HEK293 (cell line): ENCODE results near the gene LRRC30.

Experiments
- GLI4 ChIP-seq: fragments of 450-650 bp; formaldehyde crosslinking; IDR thresholded peaks from 2 replicates; pipeline ENCODE4 v1.5.1; 2016; ENCODE audit warnings: missing biosample characterization, missing genetic modification characterization
- KLF16 ChIP-seq: fragments of 450-650 bp; formaldehyde crosslinking; IDR thresholded peaks from 2 replicates; pipeline ENCODE4 v1.5.1; 2017; ENCODE audit warnings: missing biosample characterization, missing genetic modification characterization
- TF ChIP-seq, protein P1 (sequence below): fragments of 450-650 bp; formaldehyde crosslinking; IDR thresholded peaks from 2 replicates; pipeline ENCODE4 v1.5.1; 2017; ENCODE audit warnings: missing biosample characterization, mild to moderate bottlenecking, missing genetic modification characterization, moderate library complexity
- TF ChIP-seq, protein P2 (sequence below): fragments of 450-650 bp; formaldehyde crosslinking; IDR thresholded peaks from 2 replicates; pipeline ENCODE4 v1.5.1; 2016; ENCODE audit warnings: missing biosample characterization, missing genetic modification characterization

DNA sequence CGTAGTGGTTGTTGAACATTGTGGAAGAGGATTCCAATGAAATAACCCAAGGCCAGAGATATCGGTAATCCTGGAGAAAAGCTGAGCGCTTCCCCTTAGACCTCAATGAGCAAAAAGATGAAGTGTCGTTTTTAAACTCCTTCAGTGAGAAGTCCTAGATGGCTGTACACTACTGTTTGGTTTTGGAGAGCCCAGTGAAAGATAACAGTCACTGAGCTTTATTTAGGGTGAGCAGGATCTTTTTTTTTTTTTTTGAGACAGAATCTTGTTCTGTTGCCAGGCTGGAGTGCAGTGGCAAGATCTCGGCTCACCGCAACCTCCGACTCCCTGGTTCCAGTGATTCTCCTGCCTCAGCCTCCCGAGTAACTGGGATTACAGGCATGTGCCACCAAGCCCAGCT is 24.2 kb downstream of the LRRC30 start:
- TF ChIP-seq KLF16 (tag by site-specific recombination) (no peak), GLI4 (tag by site-specific recombination) (no peak)
- TF ChIP-seq, protein P1, sequence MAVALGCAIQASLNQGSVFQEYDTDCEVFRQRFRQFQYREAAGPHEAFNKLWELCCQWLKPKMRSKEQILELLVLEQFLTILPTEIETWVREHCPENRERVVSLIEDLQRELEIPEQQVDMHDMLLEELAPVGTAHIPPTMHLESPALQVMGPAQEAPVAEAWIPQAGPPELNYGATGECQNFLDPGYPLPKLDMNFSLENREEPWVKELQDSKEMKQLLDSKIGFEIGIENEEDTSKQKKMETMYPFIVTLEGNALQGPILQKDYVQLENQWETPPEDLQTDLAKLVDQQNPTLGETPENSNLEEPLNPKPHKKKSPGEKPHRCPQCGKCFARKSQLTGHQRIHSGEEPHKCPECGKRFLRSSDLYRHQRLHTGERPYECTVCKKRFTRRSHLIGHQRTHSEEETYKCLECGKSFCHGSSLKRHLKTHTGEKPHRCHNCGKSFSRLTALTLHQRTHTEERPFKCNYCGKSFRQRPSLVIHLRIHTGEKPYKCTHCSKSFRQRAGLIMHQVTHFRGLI (tag by site-specific recombination), result no peak
- TF ChIP-seq, protein P2, sequence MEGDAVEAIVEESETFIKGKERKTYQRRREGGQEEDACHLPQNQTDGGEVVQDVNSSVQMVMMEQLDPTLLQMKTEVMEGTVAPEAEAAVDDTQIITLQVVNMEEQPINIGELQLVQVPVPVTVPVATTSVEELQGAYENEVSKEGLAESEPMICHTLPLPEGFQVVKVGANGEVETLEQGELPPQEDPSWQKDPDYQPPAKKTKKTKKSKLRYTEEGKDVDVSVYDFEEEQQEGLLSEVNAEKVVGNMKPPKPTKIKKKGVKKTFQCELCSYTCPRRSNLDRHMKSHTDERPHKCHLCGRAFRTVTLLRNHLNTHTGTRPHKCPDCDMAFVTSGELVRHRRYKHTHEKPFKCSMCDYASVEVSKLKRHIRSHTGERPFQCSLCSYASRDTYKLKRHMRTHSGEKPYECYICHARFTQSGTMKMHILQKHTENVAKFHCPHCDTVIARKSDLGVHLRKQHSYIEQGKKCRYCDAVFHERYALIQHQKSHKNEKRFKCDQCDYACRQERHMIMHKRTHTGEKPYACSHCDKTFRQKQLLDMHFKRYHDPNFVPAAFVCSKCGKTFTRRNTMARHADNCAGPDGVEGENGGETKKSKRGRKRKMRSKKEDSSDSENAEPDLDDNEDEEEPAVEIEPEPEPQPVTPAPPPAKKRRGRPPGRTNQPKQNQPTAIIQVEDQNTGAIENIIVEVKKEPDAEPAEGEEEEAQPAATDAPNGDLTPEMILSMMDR (tag by site-specific recombination), result no peak
